Activated CD8-positive, alpha-beta T cell treated with anti-CD3 and anti-CD28 coated beads for 36 hours (primary cell): ENCODE data around the gene TRAPPC2. TPM values are rescaled to one million over a fixed set of nuclear protein-coding genes. Genes with fewer than 3 reads are reported as not detected.

ENCODE experiments used
- ATAC-seq: fragments of 200-7000 bp; cut with Tn5 transposase; one replicate; pipeline ENCODE4 v1.10.0; 2021; ENCODE audit warnings: mild to moderate bottlenecking, moderate library complexity
- CTCF ChIA-PET: fragments of 350-600 bp; sonication (Branson Sonifier 250); formaldehyde crosslinking; loops from one replicate; lab custom pipeline; 2021; ENCODE audit warnings: antibody characterized with exemption; lab: Charles Lee
- POLR2A ChIA-PET: fragments of 350-600 bp; sonication (Branson Sonifier 250); formaldehyde crosslinking; loops from one replicate; lab custom pipeline; 2021; ENCODE audit warnings: antibody characterized with exemption; lab: Charles Lee
- DNase-seq: peaks from one replicate; pipeline ENCODE4 v3.0.0-alpha.2; 2020
- H3K27ac Mint-ChIP-seq: one replicate; pipeline ENCODE4 v1.8.0; 2021; ENCODE audit warnings: mild to moderate bottlenecking, mixed read lengths
- H3K27me3 Mint-ChIP-seq: one replicate; pipeline ENCODE4 v1.8.0; 2021; ENCODE audit warnings: mixed read lengths
- H3K36me3 Mint-ChIP-seq: one replicate; pipeline ENCODE4 v1.8.0; 2021; ENCODE audit warnings: low read depth, mixed read lengths
- H3K4me1 Mint-ChIP-seq: one replicate; pipeline ENCODE4 v1.8.0; 2021; ENCODE audit warnings: low read depth, mixed read lengths
- H3K4me3 Mint-ChIP-seq: one replicate; pipeline ENCODE4 v1.8.0; 2021; ENCODE audit warnings: mild to moderate bottlenecking, moderate library complexity, mixed read lengths
- H3K9me3 Mint-ChIP-seq: one replicate; pipeline ENCODE4 v1.8.0; 2021; ENCODE audit warnings: mixed read lengths
- CTCF ChIP-seq: fragments of 200-600 bp; IDR thresholded peaks from one replicate; pipeline ENCODE4 v1.8.0; 2022; ENCODE audit warnings: antibody characterized with exemption, mild to moderate bottlenecking
- intact Hi-C: fragments of 100-400 bp; cut with micrococcal nuclease; formaldehyde crosslinking; loops from one replicate; pipeline ENCODE4 v1.10.0; 2022
- total RNA-seq, 2 experiments: library from RNA; stranded (reverse); gene quantifications; one replicate each; pipeline ENCODE4 v1.2.3, GENCODE V29; 2021

The TRAPPC2 gene
- total RNA-seq, 2 experiments from 2014 or later, result 16.0 to 19.2 TPM

DNA sequence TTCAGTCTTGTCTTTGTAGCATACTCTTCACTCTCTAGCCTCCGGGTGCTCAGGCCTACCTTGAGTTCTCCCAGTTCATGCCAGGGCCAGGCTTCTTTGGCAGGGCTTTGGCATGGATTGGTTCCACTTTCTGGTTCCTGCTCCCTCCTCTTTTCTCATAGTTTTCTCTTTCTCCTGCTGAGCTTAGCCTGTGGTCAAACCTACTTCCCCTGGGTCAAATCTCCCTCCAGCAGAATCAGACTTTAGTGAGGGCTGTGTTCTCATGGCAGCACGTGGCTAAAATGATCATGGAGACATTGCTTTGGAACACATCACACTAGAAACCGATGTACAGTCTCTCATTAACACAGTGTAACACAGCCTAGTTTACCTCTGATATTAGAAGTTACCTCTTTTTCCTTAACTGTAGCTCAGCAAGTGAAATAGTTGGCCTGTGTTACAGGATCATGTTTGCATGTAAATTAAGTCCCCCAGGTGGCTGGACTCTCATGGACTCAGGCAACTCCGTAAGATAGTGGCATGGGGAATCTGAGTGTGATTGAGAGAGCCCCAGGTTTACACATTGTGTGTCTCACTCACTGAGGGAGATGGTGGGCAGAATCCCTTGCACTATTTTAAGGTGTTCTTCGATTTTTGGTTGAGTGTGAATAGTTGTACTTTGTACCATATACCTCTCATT, 32.2 kb downstream of the TRAPPC2 start:
- ChIA-PET CTCF (no interaction called here), POLR2A (interaction anchor here (1.1 kb wide), 1 partner anchor 12 kb away, joined by 3 read pairs; no protein-coding TSS in a partner anchor)
- H3K27me3 Mint-ChIP-seq, result no peaks in the 10 kb centered on the region
- H3K4me3 Mint-ChIP-seq, result no peak overlapping the region
- H3K4me1 Mint-ChIP-seq, result peaks cover 52% of the 10 kb centered on the region
- H3K27ac Mint-ChIP-seq, result peak overlapping the region; percentile 52
- ATAC-seq, result no peak
- no peak for TF ChIP-seq CTCF
- H3K36me3 Mint-ChIP-seq, result peaks cover 28% of the 10 kb centered on the region
- DNase-seq, result no peak
- no peaks in the 10 kb centered on the region for H3K9me3 Mint-ChIP-seq
- intact Hi-C loops, result no loop called here

DNA sequence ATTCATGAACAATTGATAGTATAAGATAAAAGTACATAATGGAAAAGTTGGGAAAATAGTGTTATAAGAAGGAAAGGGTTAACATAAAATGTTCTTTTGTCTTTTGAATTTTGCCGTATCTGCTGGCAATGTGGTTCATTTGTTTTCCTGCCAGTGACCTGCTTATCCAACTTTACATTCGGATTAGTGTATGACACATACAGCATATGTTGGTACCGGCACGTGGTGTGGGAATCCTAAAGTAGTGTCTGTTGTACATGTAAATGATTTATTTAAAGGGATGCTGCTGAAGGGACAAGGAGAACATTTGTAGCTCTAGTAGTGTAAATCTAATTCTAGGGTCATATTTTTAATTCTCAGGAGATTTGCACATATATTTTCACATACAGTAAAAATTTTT, 34.0 kb downstream of the TRAPPC2 start:
- H3K4me3 Mint-ChIP-seq, result no peak overlapping the region
- no peak for ATAC-seq
- H3K36me3 Mint-ChIP-seq, result peaks cover 26% of the 10 kb centered on the region
- ChIA-PET CTCF (no interaction called here), POLR2A (no interaction called here)
- H3K27ac Mint-ChIP-seq, result no peak overlapping the region
- H3K27me3 Mint-ChIP-seq, result no peaks in the 10 kb centered on the region
- H3K9me3 Mint-ChIP-seq, result no peaks in the 10 kb centered on the region
- no peak for DNase-seq
- TF ChIP-seq CTCF, result no peak
- intact Hi-C loops, result no loop called here
- peaks cover 63% of the 10 kb centered on the region for H3K4me1 Mint-ChIP-seq

- H3K4me1 Mint-ChIP-seq, result peaks cover 72% of the 10 kb centered on the region
- no peak for TF ChIP-seq CTCF
- peak overlapping the region; percentile 50 for H3K27ac Mint-ChIP-seq
- H3K36me3 Mint-ChIP-seq, result peaks cover 29% of the 10 kb centered on the region
- POLR2A ChIA-PET, result interaction anchor here (1.1 kb wide), 1 partner anchor 9 kb away, joined by 4 read pairs; no protein-coding TSS in a partner anchor
- H3K4me3 Mint-ChIP-seq, result no peak overlapping the region
- ATAC-seq, result peak; percentile 70
- H3K9me3 Mint-ChIP-seq, result no peaks in the 10 kb centered on the region
- peak; percentile 32 for DNase-seq
- CTCF ChIA-PET, result interaction anchor here (2.3 kb wide), 1 partner anchor 14 kb away, joined by 6 read pairs; no protein-coding TSS in a partner anchor
- intact Hi-C loops, result no loop called here
- no peaks in the 10 kb centered on the region for H3K27me3 Mint-ChIP-seq
Observed at GRCh38 chrX:13699183-13699826, 35.1 kb downstream of the TRAPPC2 start.

GRCh38 chrX:13698432-13698831, 36.0 kb downstream of the TRAPPC2 start:
- intact Hi-C loops, result no loop called here

More at GRCh38 chrX:13698432-13698831, 36.0 kb downstream of the TRAPPC2 start:
- Mint-ChIP-seq H3K4me3 (no peak overlapping the region), H3K27ac (no peak overlapping the region), H3K4me1 (peaks cover 69% of the 10 kb centered on the region), H3K36me3 (peaks cover 23% of the 10 kb centered on the region), H3K9me3 (no peaks in the 10 kb centered on the region), H3K27me3 (no peaks in the 10 kb centered on the region)
- no peak for DNase-seq
- ChIA-PET CTCF (interaction anchor here (2.2 to 2.3 kb wide), 2 partner anchors 10 to 15 kb away, joined by 6 to 7 read pairs; partner anchors contain the start of gene RAB9A), POLR2A (interaction anchor here (0.7 to 1.6 kb wide), 3 partner anchors 10 to 36 kb away, joined by 4 to 7 read pairs (median 5); partner anchors contain the start of genes OFD1 and TRAPPC2)
- no peak for ATAC-seq
- no peak for TF ChIP-seq CTCF
